Mucosa of rectum (tissue), 2 donors: ENCODE data around the gene HMCN1.
"Not testable (repeated sequence)": the region's sequence is repeated elsewhere in the genome, so short reads cannot be mapped to it uniquely, and the experiment has no call there.

Experiments used
- H3K27ac ChIP-seq, 2 donors: one replicate each; pipeline ENCODE4 v1.7.0; 2013; ENCODE audit warnings: inconsistent platforms in 2 of 2, low read depth in 2 of 2, low read length in 2 of 2
- H3K27me3 ChIP-seq, 2 donors: one replicate each; pipeline ENCODE4 v1.7.0; 2013; ENCODE audit warnings: low read length in 2 of 2; ENCODE audit not compliant: control insufficient read depth in 2 of 2, insufficient read depth in 2 of 2
- H3K36me3 ChIP-seq, 2 donors: one replicate each; pipeline ENCODE4 v1.7.0; 2013; ENCODE audit warnings: low read length in 2 of 2; ENCODE audit not compliant: control insufficient read depth in 2 of 2, insufficient read depth in 2 of 2
- H3K4me1 ChIP-seq, 2 donors: one replicate each; pipeline ENCODE4 v1.7.0; 2013; ENCODE audit warnings: low read length in 2 of 2, mild to moderate bottlenecking in 1 of 2; ENCODE audit not compliant: control insufficient read depth in 2 of 2, insufficient read depth in 2 of 2
- H3K4me3 ChIP-seq, 2 donors: one replicate each; pipeline ENCODE4 v1.7.0; 2013; ENCODE audit warnings: low read length in 2 of 2
- H3K9ac ChIP-seq, 2 donors: one replicate each; pipeline ENCODE4 v1.7.0; 2013; ENCODE audit warnings: low read length in 2 of 2, low read depth in 1 of 2, mild to moderate bottlenecking in 1 of 2
- H3K9me3 ChIP-seq, 2 donors: one replicate each; pipeline ENCODE4 v1.7.0; 2013; ENCODE audit warnings: low read length in 2 of 2; ENCODE audit not compliant: control insufficient read depth in 2 of 2
- donor health status: healthy.
- donor health status: Normal muscosa, but diverticular disease.

HMCN1 gene

DNA sequence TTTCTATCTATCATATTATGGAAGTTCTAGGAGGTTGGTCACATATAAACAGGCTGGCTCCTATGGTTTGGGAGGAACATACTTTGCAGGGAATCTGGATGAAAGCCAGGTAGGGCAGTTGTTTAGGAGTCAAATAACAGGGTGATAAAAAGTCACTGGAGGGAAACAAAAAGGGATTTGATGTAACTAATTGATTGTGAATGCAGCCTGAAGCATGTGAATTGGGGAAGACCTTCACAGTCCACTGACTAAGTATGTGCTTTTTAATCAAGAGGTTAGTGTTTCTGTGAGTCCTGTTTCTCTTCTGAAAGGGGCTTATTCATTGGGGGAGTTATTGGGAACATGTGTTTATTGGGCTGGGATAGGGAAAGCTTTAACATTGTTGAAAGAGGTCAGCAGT lies 41.3 kb downstream of the HMCN1 start:
- no peaks in the 10 kb centered on the region for H3K4me1 ChIP-seq
- H3K9me3 ChIP-seq = no peaks in the 10 kb centered on the region
- no peak overlapping the region for H3K9ac ChIP-seq
- no peaks in the 10 kb centered on the region for H3K27me3 ChIP-seq
- no peak overlapping the region for H3K4me3 ChIP-seq
- no peaks in the 10 kb centered on the region for H3K36me3 ChIP-seq
- H3K27ac ChIP-seq = no peak overlapping the region

DNA sequence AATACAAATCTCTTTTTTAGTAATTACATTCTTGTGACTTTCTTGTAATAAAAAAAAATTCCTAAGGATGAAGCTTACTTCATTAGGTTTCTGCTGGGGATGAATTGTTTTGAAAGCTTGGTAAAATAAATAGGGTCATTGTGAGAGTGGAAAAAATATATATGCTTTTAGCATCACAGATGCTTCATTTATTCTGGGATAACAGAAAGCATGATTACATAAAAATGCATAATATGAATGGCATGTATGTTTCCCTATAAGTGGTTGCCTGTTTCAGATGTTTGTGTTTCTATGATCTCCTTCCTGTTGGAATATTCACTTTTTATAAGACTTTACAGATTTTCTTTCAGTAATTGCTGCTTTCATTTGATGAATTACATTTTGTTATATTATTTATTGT lies 42.3 kb downstream of the HMCN1 start:
- Histone ChIP-seq H3K4me3 (no peak overlapping the region), H3K9ac (no peak overlapping the region), H3K36me3 (no peaks in the 10 kb centered on the region), H3K9me3 (no peaks in the 10 kb centered on the region), H3K4me1 (no peaks in the 10 kb centered on the region), H3K27me3 (no peaks in the 10 kb centered on the region), H3K27ac (no peak overlapping the region)

DNA sequence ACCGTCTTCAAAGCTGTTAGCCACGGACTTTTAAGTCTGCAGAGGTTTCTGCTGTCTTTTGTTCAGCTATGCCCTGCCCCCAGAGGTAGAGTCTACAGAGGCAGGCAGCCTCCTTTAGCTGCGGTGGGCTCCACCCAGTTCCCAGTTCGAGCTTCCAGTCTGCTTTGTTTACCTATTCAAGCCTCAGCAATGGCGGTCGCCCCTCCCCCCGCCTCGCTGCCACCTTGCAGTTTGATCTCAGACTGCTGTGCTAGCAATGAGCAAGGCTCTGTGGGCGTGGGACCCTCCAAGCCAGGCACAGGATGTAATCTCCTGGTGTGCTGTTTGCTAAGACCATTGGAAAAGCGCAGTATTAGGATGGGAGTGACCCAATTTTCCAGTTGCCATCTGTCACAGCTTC lies 49.7 kb downstream of the HMCN1 start:
- not testable (repeated sequence) for H3K4me1 ChIP-seq, H3K4me3 ChIP-seq, H3K27me3 ChIP-seq, H3K27ac ChIP-seq, H3K9me3 ChIP-seq, H3K9ac ChIP-seq, H3K36me3 ChIP-seq

DNA sequence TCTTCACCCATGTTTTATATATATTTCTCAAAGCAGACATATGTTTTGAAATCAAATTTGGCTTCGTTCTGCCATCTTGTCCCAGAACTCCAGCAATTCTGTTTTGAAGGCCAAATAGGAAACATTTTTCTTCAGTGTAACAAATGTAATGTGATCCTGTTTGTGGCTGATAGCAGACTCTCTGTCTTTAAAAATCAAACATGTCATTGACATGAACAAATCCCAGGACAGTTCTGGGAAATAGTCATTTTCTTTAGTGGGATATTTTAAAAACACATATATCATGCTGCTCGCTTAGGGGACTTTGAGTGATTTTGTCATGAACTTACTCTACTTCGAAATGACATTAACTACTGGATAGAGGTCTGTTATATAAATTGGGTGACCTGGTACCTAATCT lies 51.4 kb downstream of the HMCN1 start:
- Histone ChIP-seq H3K36me3 (no peaks in the 10 kb centered on the region), H3K27ac (no peak overlapping the region), H3K4me3 (no peak overlapping the region), H3K9ac (no peak overlapping the region), H3K9me3 (no peaks in the 10 kb centered on the region), H3K4me1 (no peaks in the 10 kb centered on the region), H3K27me3 (no peaks in the 10 kb centered on the region)

DNA sequence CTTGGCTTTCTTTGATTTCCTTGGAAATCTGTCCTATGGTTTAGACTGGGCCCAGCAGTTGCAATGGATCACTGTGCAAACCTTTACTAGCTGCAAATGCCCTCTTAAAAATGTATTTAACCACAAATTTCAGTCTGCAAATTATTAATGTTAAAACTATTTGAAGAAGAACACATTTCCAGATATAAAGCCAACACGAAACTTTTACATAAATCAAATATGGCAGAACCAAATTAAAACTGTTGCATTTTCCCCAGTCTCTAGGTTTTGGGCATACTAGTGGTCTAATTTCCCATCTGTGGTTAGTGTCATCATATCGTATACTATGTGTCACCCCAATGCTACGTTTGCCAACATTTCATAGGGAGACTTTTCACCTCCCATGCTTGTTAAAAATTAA lies 52.3 kb downstream of the HMCN1 start:
- no peak overlapping the region for H3K9ac ChIP-seq
- no peaks in the 10 kb centered on the region for H3K4me1 ChIP-seq
- no peaks in the 10 kb centered on the region for H3K36me3 ChIP-seq
- H3K4me3 ChIP-seq = no peak overlapping the region
- no peak overlapping the region for H3K27ac ChIP-seq
- H3K27me3 ChIP-seq = no peaks in the 10 kb centered on the region
- no peaks in the 10 kb centered on the region for H3K9me3 ChIP-seq

DNA sequence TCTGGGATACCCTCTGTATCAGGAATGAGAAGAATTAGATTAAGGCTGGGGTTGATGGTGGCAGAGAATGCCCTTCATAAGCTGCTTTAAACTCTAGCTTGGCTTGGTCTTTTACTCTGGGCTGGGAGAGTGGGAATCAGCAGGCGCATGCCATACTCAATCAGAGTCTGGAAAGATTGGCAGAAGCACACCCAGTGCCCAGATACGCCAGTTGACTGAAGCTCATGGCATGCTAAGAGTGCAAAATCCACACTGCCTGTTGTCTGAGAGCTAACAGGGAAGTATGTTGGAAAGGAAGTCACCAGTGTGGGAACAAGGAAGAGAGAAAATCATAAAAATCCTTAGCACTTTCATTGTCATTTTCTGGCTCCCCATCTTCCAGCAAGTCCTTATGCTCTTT lies 53.0 kb downstream of the HMCN1 start:
- Histone ChIP-seq H3K4me1 (no peaks in the 10 kb centered on the region), H3K9ac (no peak overlapping the region), H3K36me3 (no peaks in the 10 kb centered on the region), H3K27me3 (no peaks in the 10 kb centered on the region), H3K27ac (no peak overlapping the region), H3K9me3 (no peaks in the 10 kb centered on the region), H3K4me3 (no peak overlapping the region)

DNA sequence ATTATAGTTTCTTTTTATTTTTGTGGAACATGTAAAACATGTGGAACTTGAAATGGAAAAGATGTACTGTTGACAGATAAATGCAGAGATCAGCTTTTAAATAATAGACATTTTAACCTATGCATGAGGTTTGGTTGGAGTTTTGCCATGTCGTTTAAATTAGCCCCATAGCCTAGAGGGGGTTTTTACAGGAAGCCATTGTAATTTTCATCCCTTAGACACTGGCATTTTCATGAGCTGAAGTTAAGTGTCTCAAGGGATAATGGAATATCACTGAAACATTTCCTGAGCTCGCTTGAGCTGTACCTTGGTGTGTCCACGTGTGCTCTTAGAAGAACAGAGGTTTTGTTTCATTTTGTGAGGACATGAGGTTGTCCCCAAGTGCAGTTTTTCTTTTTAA lies 54.2 kb downstream of the HMCN1 start:
- Histone ChIP-seq H3K4me3 (no peak overlapping the region), H3K36me3 (no peaks in the 10 kb centered on the region), H3K4me1 (no peaks in the 10 kb centered on the region), H3K9ac (no peak overlapping the region), H3K9me3 (no peaks in the 10 kb centered on the region), H3K27me3 (no peaks in the 10 kb centered on the region), H3K27ac (no peak overlapping the region)

DNA sequence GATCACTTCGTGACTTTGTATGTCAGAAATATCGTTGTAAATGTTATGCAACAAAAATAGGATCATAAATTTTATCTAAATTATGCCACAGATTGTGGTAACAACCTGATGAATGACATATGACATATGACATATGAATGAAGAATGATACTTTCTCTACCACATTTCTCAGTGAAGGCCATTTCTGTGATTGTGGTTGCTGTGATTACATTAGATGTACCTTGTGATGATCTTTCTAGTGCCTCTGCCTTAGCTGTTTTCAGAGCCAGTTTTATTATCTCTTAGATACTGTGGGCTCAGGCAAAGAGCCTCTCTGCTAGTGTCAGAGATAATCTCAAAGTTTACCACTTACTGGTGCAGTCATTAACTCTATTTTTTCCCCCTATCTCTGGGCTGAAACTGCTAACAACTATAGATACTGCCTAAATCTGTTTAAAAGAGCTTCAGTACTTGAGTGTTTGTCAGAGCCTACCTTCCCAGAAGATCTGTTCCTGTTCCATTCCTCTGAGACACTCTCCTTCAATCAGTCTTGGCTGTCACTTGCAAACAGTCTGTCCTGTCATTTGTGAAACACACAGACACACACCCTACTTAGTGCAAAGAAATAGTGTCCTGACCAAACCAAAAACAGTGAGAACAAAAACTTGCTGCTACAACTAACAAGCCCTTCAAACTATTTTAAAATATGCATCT lies 55.5 kb downstream of the HMCN1 start:
- Histone ChIP-seq H3K9ac (no peak overlapping the region), H3K27me3 (no peaks in the 10 kb centered on the region), H3K27ac (no peak overlapping the region), H3K9me3 (no peaks in the 10 kb centered on the region), H3K4me3 (no peak overlapping the region), H3K4me1 (no peaks in the 10 kb centered on the region), H3K36me3 (no peaks in the 10 kb centered on the region)

DNA sequence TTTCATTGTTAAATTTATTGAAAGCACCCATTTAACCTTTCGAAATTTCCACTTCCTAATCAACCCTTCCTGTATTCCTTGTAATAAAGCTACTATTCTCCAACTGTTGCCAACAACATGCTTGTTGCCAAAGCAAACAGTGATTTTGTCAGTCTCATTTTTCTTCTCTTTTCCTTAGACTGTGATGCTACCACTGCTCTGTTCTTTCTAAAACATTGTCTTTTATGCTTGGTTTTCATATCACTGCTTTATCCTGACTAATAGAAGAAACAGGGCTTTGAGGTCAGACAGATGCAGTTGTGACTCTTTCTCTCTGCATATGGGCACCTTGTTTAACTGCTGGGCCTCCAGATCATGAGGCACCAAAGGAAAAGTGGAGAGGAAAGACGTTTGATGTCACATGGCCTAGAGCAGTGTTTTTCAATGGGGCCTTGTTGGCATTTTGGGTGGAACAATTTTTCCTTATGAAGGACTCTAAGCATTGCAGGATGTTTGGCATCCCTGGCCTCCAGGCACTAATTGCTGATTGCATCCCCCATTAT lies 56.1 kb downstream of the HMCN1 start:
- H3K9me3 ChIP-seq = no peaks in the 10 kb centered on the region
- no peaks in the 10 kb centered on the region for H3K27me3 ChIP-seq
- no peak overlapping the region for H3K27ac ChIP-seq
- no peaks in the 10 kb centered on the region for H3K36me3 ChIP-seq
- no peak overlapping the region for H3K4me3 ChIP-seq
- no peak overlapping the region for H3K9ac ChIP-seq
- H3K4me1 ChIP-seq = no peaks in the 10 kb centered on the region

DNA sequence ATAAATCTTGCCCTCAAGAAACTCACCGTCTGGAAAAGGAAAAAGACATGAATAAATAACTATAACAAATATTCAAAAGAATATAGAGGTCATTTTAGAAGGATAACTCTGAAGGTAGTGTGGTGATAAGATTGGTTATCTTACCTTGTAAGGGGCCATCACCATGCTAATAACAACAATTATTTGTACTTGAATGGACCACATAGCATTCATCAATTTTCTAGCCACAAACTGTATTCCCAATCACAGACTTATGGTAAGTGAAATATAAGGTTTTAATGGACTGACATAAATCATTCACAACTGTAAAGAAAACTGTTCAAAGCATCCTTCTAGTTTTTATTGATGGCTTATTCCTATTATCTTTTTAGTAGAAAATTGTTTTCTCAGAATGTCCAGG lies 57.8 kb downstream of the HMCN1 start:
- Histone ChIP-seq H3K9me3 (no peaks in the 10 kb centered on the region), H3K27me3 (no peaks in the 10 kb centered on the region), H3K9ac (no peak overlapping the region), H3K4me1 (no peaks in the 10 kb centered on the region), H3K27ac (no peak overlapping the region), H3K4me3 (no peak overlapping the region), H3K36me3 (no peaks in the 10 kb centered on the region)

DNA sequence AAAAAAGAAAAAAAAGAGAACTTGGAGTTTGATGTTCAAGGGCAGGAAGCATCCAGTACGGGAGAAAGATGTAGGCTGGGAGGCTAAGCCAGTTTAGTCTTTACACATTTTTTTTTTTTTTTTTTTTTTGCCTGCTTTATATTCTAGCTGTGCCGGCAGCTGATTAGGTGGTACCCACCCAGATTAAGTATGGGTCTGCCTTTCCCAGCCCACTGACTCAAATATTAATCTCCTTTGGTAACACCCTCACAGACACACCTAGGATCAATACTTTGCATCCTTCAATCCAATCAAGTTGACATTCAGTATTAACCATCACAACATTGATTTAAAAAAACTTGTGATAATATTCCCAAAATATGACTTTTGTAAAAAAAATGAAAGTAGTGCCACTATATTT lies 60.3 kb downstream of the HMCN1 start:
- not testable (repeated sequence) for H3K36me3 ChIP-seq, H3K27me3 ChIP-seq, H3K4me1 ChIP-seq, H3K9me3 ChIP-seq, H3K4me3 ChIP-seq, H3K27ac ChIP-seq, H3K9ac ChIP-seq
